OCI-LY1 (cell line): ENCODE results near the gene CTNNA2.

Source experiments
- H2AFZ ChIP-seq: fragments of 200-600 bp; sonication (generic), shearing (Covaris generic); 2 replicates; pipeline ENCODE4 v1.6.0; 2014; ENCODE audit warnings: antibody characterized with exemption, mild to moderate bottlenecking, low read length
- H3F3A ChIP-seq: fragments of 200-600 bp; sonication (generic), shearing (Covaris generic); 2 replicates; pipeline ENCODE4 v1.6.0; 2014; ENCODE audit warnings: mild to moderate bottlenecking, antibody characterized with exemption, low read length, moderate library complexity; ENCODE audit not compliant: insufficient read depth
- H3K27ac ChIP-seq: fragments of 200-600 bp; sonication (generic); 2 replicates; pipeline ENCODE4 v1.5.1; 2014; ENCODE audit warnings: low read length, mixed run types, mild to moderate bottlenecking, low read depth; ENCODE audit not compliant: poor library complexity, severe bottlenecking
- H3K27me3 ChIP-seq: fragments of 200-600 bp; sonication (generic); 2 replicates; pipeline ENCODE4 v1.6.0; 2014; ENCODE audit warnings: antibody characterized with exemption, mild to moderate bottlenecking, low read length, moderate library complexity; ENCODE audit not compliant: insufficient read depth
- H3K36me3 ChIP-seq: fragments of 200-600 bp; sonication (generic); 2 replicates; pipeline ENCODE4 v1.6.1; 2014; ENCODE audit warnings: mild to moderate bottlenecking, antibody characterized with exemption, low read length, moderate library complexity, mixed read lengths; ENCODE audit not compliant: insufficient read depth
- H3K4me1 ChIP-seq: fragments of 200-600 bp; sonication (generic); 2 replicates; pipeline ENCODE4 v1.5.1; 2014; ENCODE audit warnings: mild to moderate bottlenecking, low read length, moderate library complexity; ENCODE audit not compliant: insufficient read depth, severe bottlenecking
- H3K4me2 ChIP-seq: fragments of 200-600 bp; sonication (generic), shearing (Covaris generic); 2 replicates; pipeline ENCODE4 v1.6.1; 2014; ENCODE audit warnings: low read length
- H3K4me3 ChIP-seq: fragments of 200-600 bp; sonication (generic); 2 replicates; pipeline ENCODE4 v1.5.1; 2014; ENCODE audit warnings: low read length, low read depth, mild to moderate bottlenecking, mixed read lengths; ENCODE audit not compliant: poor library complexity, severe bottlenecking
- H3K79me2 ChIP-seq: fragments of 200-600 bp; shearing (Covaris generic); 2 replicates; pipeline ENCODE4 v1.6.1; 2016; ENCODE audit warnings: mixed run types, low read length, mixed read lengths; ENCODE audit not compliant: insufficient read depth
- H3K9ac ChIP-seq: fragments of 200-600 bp; sonication (generic), shearing (Covaris generic); 2 replicates; pipeline ENCODE4 v1.6.1; 2014; ENCODE audit warnings: mild to moderate bottlenecking, low read length, mixed read lengths
- H3K9me2 ChIP-seq: fragments of 200-600 bp; sonication (generic), shearing (Covaris generic); 2 replicates; pipeline ENCODE4 v1.6.1; 2014; ENCODE audit warnings: low read depth, mild to moderate bottlenecking, low read length, mixed read lengths
- H3K9me3 ChIP-seq: fragments of 200-600 bp; shearing (Covaris generic); 2 replicates; pipeline ENCODE4 v1.6.1; 2014; ENCODE audit warnings: low read length, mixed read lengths
- H4K20me1 ChIP-seq: fragments of 200-600 bp; sonication (generic), shearing (Covaris generic); 2 replicates; pipeline ENCODE4 v1.6.0; 2016; ENCODE audit warnings: mild to moderate bottlenecking, low read length; ENCODE audit not compliant: insufficient read depth
- CTCF ChIP-seq: fragments of 200-600 bp; sonication (generic), shearing (Covaris generic); IDR thresholded peaks from 2 replicates; pipeline ENCODE4 v1.5.1; 2017; ENCODE audit warnings: mild to moderate bottlenecking, antibody characterized with exemption, low read length, moderate library complexity, mixed read lengths
- EZH2 ChIP-seq: fragments of 200-600 bp; sonication (generic), shearing (Covaris generic); IDR thresholded peaks from 2 replicates; pipeline ENCODE4 v1.8.0; 2017; ENCODE audit warnings: borderline replicate concordance, mixed run types, mild to moderate bottlenecking, antibody characterized with exemption, low read length, moderate library complexity, mixed read lengths

Gene CTNNA2

GRCh38 chr2:80651435-80651834, 1138.6 kb downstream of the CTNNA2 start:
- Histone ChIP-seq H3K9ac (no peak overlapping the region), H3K4me3 (no peak overlapping the region), H3K4me1 (no peaks in the 10 kb centered on the region), H2AFZ (no peak overlapping the region), H3K4me2 (no peak overlapping the region), H3K27ac (no peak overlapping the region), H3K79me2 (no peaks in the 10 kb centered on the region), H3K9me2 (no peaks in the 10 kb centered on the region), H3K36me3 (no peaks in the 10 kb centered on the region), H3K27me3 (no peaks in the 10 kb centered on the region), H4K20me1 (no peaks in the 10 kb centered on the region), H3F3A (no peaks in the 10 kb centered on the region), H3K9me3 (no peaks in the 10 kb centered on the region)
- TF ChIP-seq EZH2: no peak
- no peak for TF ChIP-seq CTCF

GRCh38 chr2:80655265-80655664, 1142.4 kb downstream of the CTNNA2 start:
- Histone ChIP-seq H3K36me3 (no peaks in the 10 kb centered on the region), H4K20me1 (no peaks in the 10 kb centered on the region), H2AFZ (no peak overlapping the region), H3K4me2 (no peak overlapping the region), H3K9me2 (no peaks in the 10 kb centered on the region), H3F3A (no peaks in the 10 kb centered on the region), H3K4me3 (no peak overlapping the region), H3K9ac (no peak overlapping the region), H3K79me2 (no peaks in the 10 kb centered on the region), H3K9me3 (no peaks in the 10 kb centered on the region), H3K27me3 (no peaks in the 10 kb centered on the region), H3K27ac (no peak overlapping the region), H3K4me1 (peaks cover 9% of the 10 kb centered on the region)
- no peak for TF ChIP-seq CTCF
- TF ChIP-seq EZH2: no peak

GRCh38 chr2:80670763-80671162, 1157.9 kb downstream of the CTNNA2 start:
- Histone ChIP-seq H2AFZ (no peak overlapping the region), H3K9me3 (no peaks in the 10 kb centered on the region), H3K4me3 (no peak overlapping the region), H3K36me3 (no peaks in the 10 kb centered on the region), H4K20me1 (no peaks in the 10 kb centered on the region), H3K27ac (no peak overlapping the region), H3K4me2 (no peak overlapping the region), H3K4me1 (no peaks in the 10 kb centered on the region), H3K27me3 (no peaks in the 10 kb centered on the region), H3F3A (no peaks in the 10 kb centered on the region), H3K79me2 (no peaks in the 10 kb centered on the region), H3K9me2 (no peaks in the 10 kb centered on the region), H3K9ac (no peak overlapping the region)
- TF ChIP-seq EZH2 (no peak), CTCF (no peak)
